Measurements from ENCODE around the gene TMEM125.

The TMEM125 gene

GRCh38 chr1:43292679-43293078 lies 22.9 kb downstream of the TMEM125 start:
- H3K9me3 Mint-ChIP-seq, result no peaks in the 10 kb centered on the region
- H3K4me1 Mint-ChIP-seq, result no peaks in the 10 kb centered on the region
- no peak overlapping the region for H3K27ac Mint-ChIP-seq
- no peaks in the 10 kb centered on the region for H3K36me3 Mint-ChIP-seq
- no peak for ATAC-seq
- no peak overlapping the region for H3K4me3 Mint-ChIP-seq
- no peak for DNase-seq (ENCODE audit: low spot score in 2 of 2)

DNA sequence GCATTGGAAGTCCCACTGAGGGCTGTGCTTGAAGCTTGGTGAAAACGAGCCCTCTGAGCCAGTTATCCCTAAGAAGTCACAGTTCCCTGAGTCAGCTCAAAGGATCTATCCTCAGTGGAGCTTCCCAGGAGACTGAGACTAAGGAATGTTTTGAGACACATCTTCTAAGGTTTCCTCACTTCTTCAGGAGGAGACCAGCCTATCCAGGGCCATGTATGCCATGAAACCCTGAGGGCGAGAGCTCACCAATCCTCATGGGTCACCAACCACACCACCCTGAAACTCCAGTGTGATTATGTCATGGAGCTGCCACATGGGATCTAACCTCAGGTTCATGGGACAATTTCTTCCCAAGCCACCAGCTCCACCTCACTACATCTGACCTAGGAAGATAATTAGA lies 23.4 kb downstream of the TMEM125 start:
- Mint-ChIP-seq H3K4me1 (no peaks in the 10 kb centered on the region), H3K4me3 (no peak overlapping the region), H3K36me3 (no peaks in the 10 kb centered on the region), H3K27ac (no peak overlapping the region), H3K9me3 (no peaks in the 10 kb centered on the region)
- DNase-seq (ENCODE audit: low spot score in 2 of 2) (no peak), ATAC-seq (no peak)

DNA sequence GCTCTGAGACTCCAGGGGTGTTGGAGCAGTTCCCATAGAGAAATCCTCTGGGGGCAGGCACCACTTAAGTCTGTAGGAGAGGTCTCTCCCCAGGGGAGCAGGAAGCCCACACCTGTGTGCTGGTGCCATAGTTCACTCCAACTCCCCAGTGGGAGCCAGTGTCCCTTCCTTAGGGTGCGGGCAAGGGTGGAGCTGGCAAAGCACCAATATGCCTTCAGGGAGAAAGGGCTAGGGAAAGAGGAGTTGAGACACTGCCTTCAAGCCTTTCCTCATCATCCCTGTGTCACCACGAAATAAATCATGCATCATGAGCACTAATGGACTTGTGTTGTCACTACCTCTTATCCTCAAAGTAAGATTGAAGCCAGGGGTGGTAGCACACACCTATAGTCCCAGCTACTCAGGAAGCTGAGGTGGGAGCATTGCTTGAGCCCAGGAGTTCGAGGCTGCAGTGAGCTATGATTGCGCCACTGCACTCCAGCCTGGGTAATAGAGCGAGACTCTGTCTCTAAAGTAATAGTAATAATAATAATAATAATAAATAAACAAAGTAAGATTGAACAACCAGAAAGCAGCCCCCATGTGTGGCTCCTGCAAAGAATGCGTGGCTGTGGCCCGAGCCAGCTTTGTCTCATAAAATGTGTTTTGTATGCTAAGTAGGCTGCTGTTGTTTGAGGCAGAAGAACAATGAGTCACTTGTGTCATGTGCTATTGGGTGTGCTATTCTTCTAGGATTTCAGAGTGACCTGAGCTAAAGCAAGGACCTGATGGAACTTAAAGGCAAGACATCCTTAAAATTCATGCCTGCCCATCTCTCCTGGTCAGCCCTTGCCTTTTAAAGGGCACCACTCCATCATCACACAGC lies 24.3 kb downstream of the TMEM125 start:
- ATAC-seq, result no peak
- no peaks in the 10 kb centered on the region for H3K36me3 Mint-ChIP-seq
- DNase-seq (ENCODE audit: low spot score in 2 of 2), result no peak
- H3K9me3 Mint-ChIP-seq, result no peaks in the 10 kb centered on the region
- H3K27ac Mint-ChIP-seq, result no peak overlapping the region
- no peaks in the 10 kb centered on the region for H3K4me1 Mint-ChIP-seq
- no peak overlapping the region for H3K4me3 Mint-ChIP-seq

DNA sequence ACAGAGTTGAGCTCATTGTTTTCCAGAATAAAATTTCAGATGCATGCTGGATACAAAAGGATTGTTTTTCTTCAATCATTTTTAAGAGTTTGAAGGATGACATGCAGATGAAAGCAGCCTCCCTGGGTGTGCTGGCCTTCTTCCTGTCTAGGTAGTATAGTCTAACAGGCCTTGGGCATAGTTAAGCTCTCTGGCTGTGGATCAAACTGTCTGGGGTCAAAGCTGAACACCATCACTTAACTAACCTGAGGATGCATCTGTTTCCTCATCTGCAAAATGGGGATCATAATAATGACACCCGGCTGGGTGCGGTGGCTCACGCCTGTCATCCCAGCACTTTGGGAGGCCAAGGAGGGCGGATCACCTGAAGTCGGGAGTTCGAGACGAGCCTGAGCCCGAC lies 25.0 kb downstream of the TMEM125 start:
- Mint-ChIP-seq H3K27ac (no peak overlapping the region), H3K4me1 (no peaks in the 10 kb centered on the region), H3K4me3 (no peak overlapping the region), H3K36me3 (no peaks in the 10 kb centered on the region), H3K9me3 (no peaks in the 10 kb centered on the region)
- DNase-seq (ENCODE audit: low spot score in 2 of 2) (no peak), ATAC-seq (no peak)

DNA sequence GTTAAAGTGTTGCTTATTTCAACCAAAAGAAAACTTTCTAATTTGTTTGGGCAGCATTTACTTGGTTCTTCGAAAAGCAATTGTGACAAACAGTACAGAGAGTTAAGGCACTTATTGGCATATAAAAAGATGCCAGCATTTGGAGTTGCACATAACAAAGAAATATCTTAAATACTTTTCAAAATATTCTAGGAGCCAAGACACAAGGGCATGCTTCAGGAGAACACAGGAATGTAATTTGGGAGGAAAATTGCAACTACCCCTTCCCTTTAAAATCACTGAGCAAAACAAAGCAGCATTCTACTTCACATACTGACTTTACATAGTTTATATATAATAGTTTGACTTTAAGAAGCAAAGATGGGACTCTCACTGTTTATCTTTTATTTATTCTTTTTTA lies 26.4 kb downstream of the TMEM125 start:
- H3K9me3 Mint-ChIP-seq, result no peaks in the 10 kb centered on the region

DNA sequence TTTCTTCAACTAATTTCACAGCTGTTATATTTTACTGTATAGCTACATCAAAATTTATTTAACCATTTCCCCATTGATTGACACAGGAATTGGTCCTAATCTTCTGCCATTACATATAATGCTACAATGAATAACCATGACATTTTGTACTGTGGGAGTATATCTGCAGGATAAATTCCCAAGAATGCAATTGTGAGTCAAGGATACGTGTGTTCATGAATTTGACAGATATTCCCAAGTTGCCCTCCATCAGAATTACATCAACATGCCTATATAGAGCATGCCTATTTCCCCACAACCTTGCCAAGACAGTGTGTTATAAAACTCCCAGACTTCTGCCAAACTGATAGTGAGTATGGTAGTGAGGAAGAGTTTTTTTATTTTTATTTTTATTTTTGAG lies 28.3 kb downstream of the TMEM125 start:
- Mint-ChIP-seq H3K4me1 (no peaks in the 10 kb centered on the region), H3K9me3 (no peaks in the 10 kb centered on the region)

More for the DNA sequence above, 26.4 kb downstream of the TMEM125 start:
- no peak for ATAC-seq
- no peak for DNase-seq (ENCODE audit: low spot score in 2 of 2)
- H3K27ac Mint-ChIP-seq, result no peak overlapping the region
- no peaks in the 10 kb centered on the region for H3K4me1 Mint-ChIP-seq
- no peaks in the 10 kb centered on the region for H3K36me3 Mint-ChIP-seq
- H3K4me3 Mint-ChIP-seq, result no peak overlapping the region

DNA sequence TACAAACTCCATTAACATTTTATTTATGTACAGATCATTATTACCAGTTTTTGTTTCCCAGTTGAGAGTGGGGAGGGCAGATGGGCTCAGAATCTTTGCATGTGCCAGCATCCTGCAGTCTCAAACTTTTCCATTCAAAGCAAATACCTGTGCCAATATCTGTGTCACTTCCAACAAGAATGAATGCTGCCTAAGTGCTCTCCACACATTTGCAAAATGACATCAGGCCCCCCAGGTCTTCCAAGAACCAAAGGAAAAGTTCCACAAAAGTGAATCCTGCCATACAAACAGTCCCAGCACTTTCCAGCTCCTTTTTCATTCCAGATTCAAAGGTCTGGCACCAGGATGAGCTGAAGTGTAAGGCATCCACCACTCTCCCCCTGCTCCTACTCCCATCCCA lies 29.3 kb downstream of the TMEM125 start:
- DNase-seq (ENCODE audit: low spot score in 2 of 2), result no peak
- no peak for ATAC-seq
- H3K4me1 Mint-ChIP-seq, result no peaks in the 10 kb centered on the region
- H3K36me3 Mint-ChIP-seq, result no peaks in the 10 kb centered on the region
- no peaks in the 10 kb centered on the region for H3K9me3 Mint-ChIP-seq
- no peak overlapping the region for H3K27ac Mint-ChIP-seq
- no peak overlapping the region for H3K4me3 Mint-ChIP-seq

More for the DNA sequence above, 28.3 kb downstream of the TMEM125 start:
- H3K36me3 Mint-ChIP-seq, result no peaks in the 10 kb centered on the region
- no peak for DNase-seq (ENCODE audit: low spot score in 2 of 2)
- H3K4me3 Mint-ChIP-seq, result no peak overlapping the region
- no peak for ATAC-seq
- H3K27ac Mint-ChIP-seq, result no peak overlapping the region

- no peak for DNase-seq (ENCODE audit: low spot score in 2 of 2)
- peak within 1 kb of the TSS; percentile 60 for H3K27ac Mint-ChIP-seq
These were observed 30.8 kb downstream of the TMEM125 start, which contains the start of gene TIE1 for GRCh38 chr1:43300378-43301094. Gene TIE1 (plus strand): TSS chr1:43300982. CDS start chr1:43301072, 90 bp downstream.

DNA sequence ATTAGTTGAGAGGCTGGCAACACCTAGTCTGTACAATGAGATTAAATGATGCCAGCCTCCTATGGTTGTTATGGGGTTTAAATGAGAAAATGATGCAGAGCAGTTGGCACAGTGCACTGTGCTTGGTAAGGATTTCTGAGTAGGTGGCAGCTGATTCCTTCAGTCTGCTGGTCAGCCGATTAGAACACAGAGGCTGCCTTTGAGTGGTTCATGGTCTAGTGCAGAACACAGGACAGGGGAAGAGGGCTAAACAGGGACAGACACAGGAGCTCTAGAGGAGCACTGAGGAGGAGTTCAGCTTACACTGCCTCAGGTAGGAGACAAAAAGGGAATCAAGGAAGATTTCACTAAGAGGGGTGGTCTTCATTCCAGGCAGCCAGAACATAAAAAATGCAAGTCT lies 32.4 kb downstream of the TMEM125 start:
- DNase-seq (ENCODE audit: low spot score in 2 of 2) (no peak), ATAC-seq (no peak)
- Mint-ChIP-seq H3K9me3 (no peaks in the 10 kb centered on the region), H3K4me3 (no peak overlapping the region), H3K27ac (no peak overlapping the region), H3K4me1 (no peaks in the 10 kb centered on the region), H3K36me3 (no peaks in the 10 kb centered on the region)

More at GRCh38 chr1:43300378-43301094, 30.8 kb downstream of the TMEM125 start, which contains the start of gene TIE1:
- Mint-ChIP-seq H3K36me3 (no peaks in the 10 kb centered on the region), H3K4me1 (no peaks in the 10 kb centered on the region), H3K9me3 (no peaks in the 10 kb centered on the region), H3K4me3 (no peak within 1 kb of the TSS)
- ATAC-seq, result no peak

DNA sequence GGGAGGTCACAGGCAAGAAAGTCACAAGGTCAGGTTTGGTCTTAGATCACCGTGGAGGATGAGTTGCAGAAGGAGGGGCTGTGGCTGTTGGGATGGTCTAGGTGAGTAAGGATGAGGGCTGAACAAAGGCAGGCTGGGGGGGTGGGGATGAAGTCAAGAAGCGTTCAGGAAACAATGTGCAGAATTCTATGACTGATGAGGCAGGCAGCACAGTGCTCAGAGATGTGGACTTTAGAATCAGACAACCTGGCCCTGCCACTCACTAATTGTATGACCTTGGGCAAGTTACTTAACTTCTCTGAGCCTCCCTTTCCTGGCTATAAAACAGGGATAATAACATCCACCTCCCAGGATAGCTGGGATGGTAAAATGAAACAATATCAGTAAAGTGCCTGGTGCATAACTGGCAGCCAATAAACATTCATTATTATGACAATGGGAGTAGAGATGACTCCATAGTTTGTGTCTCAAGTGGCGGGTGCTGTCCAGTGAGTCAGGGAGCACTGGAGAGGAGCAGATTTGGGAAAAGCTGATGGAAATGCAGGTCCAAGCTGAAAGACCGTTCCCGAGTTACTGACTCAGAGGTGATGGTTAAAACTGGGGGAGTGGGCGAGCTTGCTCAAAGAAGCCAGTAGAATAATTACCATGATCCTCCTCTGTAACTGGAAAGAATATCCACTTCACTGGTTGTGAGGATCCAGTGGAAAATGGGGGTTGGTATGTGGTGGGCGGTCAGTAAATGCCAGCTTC lies 33.1 kb downstream of the TMEM125 start:
- Mint-ChIP-seq H3K27ac (no peak overlapping the region), H3K4me3 (no peak overlapping the region), H3K4me1 (no peaks in the 10 kb centered on the region), H3K36me3 (no peaks in the 10 kb centered on the region), H3K9me3 (no peaks in the 10 kb centered on the region)
- DNase-seq (ENCODE audit: low spot score in 2 of 2), result no peak
- no peak for ATAC-seq

- Mint-ChIP-seq H3K27ac (peak overlapping the region; percentile 50), H3K9me3 (no peaks in the 10 kb centered on the region), H3K36me3 (no peaks in the 10 kb centered on the region), H3K4me1 (no peaks in the 10 kb centered on the region), H3K4me3 (no peak overlapping the region)
- no peak for DNase-seq (ENCODE audit: low spot score in 2 of 2)
- ATAC-seq, result no peak
These were observed 33.9 kb downstream of the TMEM125 start for GRCh38 chr1:43303471-43304313.

DNA sequence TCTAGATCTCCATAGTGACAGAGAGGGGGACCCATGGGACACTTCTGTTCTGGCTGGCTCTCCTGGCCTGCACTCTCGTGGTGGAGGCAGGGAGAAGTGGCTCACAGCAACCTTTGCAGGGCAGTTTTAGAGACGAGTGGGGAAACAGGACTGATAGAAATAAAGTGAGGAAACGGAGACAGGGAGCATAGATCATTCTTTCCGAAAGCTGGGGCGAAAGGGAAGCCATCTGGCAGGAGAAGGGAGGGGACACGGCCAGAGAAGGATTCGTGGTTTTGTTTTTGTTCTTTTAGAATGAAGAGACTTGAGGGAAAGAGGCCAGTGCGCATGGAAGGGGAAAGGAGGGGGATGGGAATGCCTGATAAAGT lies 34.5 kb downstream of the TMEM125 start:
- no peaks in the 10 kb centered on the region for H3K9me3 Mint-ChIP-seq
- DNase-seq (ENCODE audit: low spot score in 2 of 2), result no peak
- peak overlapping the region; percentile 50 for H3K27ac Mint-ChIP-seq
- H3K4me1 Mint-ChIP-seq, result no peaks in the 10 kb centered on the region
- ATAC-seq, result no peak
- no peaks in the 10 kb centered on the region for H3K36me3 Mint-ChIP-seq
- no peak overlapping the region for H3K4me3 Mint-ChIP-seq

GRCh38 chr1:43304771-43305300 lies 35.1 kb downstream of the TMEM125 start:
- no peaks in the 10 kb centered on the region for H3K4me1 Mint-ChIP-seq
- no peak overlapping the region for H3K4me3 Mint-ChIP-seq
- H3K9me3 Mint-ChIP-seq, result no peaks in the 10 kb centered on the region
- no peak overlapping the region for H3K27ac Mint-ChIP-seq
- no peaks in the 10 kb centered on the region for H3K36me3 Mint-ChIP-seq
- DNase-seq (ENCODE audit: low spot score in 2 of 2) (no peak), ATAC-seq (no peak)

- DNase-seq (ENCODE audit: low spot score in 2 of 2), result no peak
- Mint-ChIP-seq H3K4me3 (no peak overlapping the region), H3K36me3 (no peaks in the 10 kb centered on the region), H3K4me1 (no peaks in the 10 kb centered on the region), H3K9me3 (no peaks in the 10 kb centered on the region), H3K27ac (no peak overlapping the region)
- ATAC-seq, result no peak
These were observed 35.7 kb downstream of the TMEM125 start for GRCh38 chr1:43305461-43305860.

All from stimulated activated effector memory CD8-positive, alpha-beta T cell treated with anti-CD3 and anti-CD28 coated beads, Interleukin-12 subunit alpha, Interleukin-12 subunit beta, amount 100 ng/mL, for 72 hours (primary cell).